Pancreas (tissue), 10 donors: ENCODE measurements around the gene MTA1. TPM values are rescaled to one million over a fixed set of nuclear protein-coding genes. Genes with fewer than 3 reads are reported as not detected.

Experiments used
- ATAC-seq, 4 donors: fragments of 200-7000 bp; cut with Tn5 transposase; one replicate each; pipeline versions ENCODE4 v1.8.0 to v1.9.1; 2020; ENCODE audit warnings: mild to moderate bottlenecking in 4 of 4, moderate library complexity in 4 of 4
- DNase-seq, 6 donors: peaks; one replicate each; pipeline ENCODE4 v3.0.0-alpha.2; 2020
- FAIRE-seq: peaks from 2 replicates; lab custom pipeline; 2012; peaks lifted over from hg19 to GRCh38; lab: Jason Lieb, UNC
- H3K27ac ChIP-seq, 4 donors: fragments of 200-600 bp; sonication (generic); 1 replicate in 3 of 4; 2 replicates in 1 of 4; pipeline versions ENCODE4 v1.5.0 to v1.8.0; 2020
- H3K27me3 ChIP-seq, 4 donors: fragments of 200-600 bp; one replicate each; pipeline ENCODE4 v1.8.0; 2021
- H3K36me3 ChIP-seq, 3 donors: fragments of 200-600 bp; sonication (generic) in 1 of 3; one replicate each; pipeline versions ENCODE4 v1.5.0 to v1.8.0; 2020 to 2021
- H3K4me1 ChIP-seq, 3 donors: fragments of 200-600 bp; one replicate each; pipeline ENCODE4 v1.8.0; 2021
- H3K4me3 ChIP-seq, 4 donors: fragments of 200-600 bp; sonication (generic) in 2 of 4; one replicate each; pipeline versions ENCODE4 v1.5.0 to v1.8.0; 2020 to 2021
- H3K9me3 ChIP-seq, 4 donors: fragments of 200-600 bp; one replicate each; pipeline ENCODE4 v1.8.0; 2021
- WGBS, 2 donors: extraction: QIAGEN DNeasy Blood & Tissue Kit; methylation state at CpG; one replicate each; pipeline ENCODE4 v1.1.7; 2013; 5-methylcytosine and 5-hydroxymethylcytosine counted together
- intact Hi-C, 3 donors: fragments of 100-400 bp; cut with DNase I; formaldehyde crosslinking; loops; one replicate each; pipeline versions ENCODE4 v1.11.1 to v1.14.2; 2022
- polyA plus RNA-seq, 2 donors: library from polyadenylated mRNA; stranded (reverse); fragments of 200-250 nt; gene quantifications; one replicate each; pipeline ENCODE4 v1.2.3, GENCODE V29; 2013
- total RNA-seq, 6 donors: library from RNA; stranded (reverse); fragmentation: NEBNext Ultra II Directional in 4 of 6; extraction: Animal tissue kit (Norgen Biotek cat#: 25700) in 4 of 6; gene quantifications; one replicate each; pipeline versions ENCODE4 v1.2.1 to v1.2.4, GENCODE V29; 2021 to 2023
- TF ChIP-seq, protein P1 (sequence below), 4 donors: fragments of 200-600 bp; sonication (generic) in 3 of 4; IDR thresholded peaks; one replicate each; pipeline versions ENCODE4 v1.5.0 to v1.8.0; 2021; ENCODE audit warnings: antibody characterized with exemption in 4 of 4
- donor health status: healthy with polysubstance abuse.
- donor health status: DM: no; HTN: no; CAD: no; lungs with moderate emphysema.
- donor health status: DM: no; HTN: no; CAD: no.
- donor health status: control.
- donor health status: control.
- donor health status: Bipolar disorder and iron deficiency.
- donor health status: DM: yes; HTN: yes; CAD: no.
- donor health status: DM: no; HTN: no; CAD: no.
- donor health status: DM: no; HTN: no; CAD: no.
- donor health status: DM: yes; HTN: yes; CAD: no.

Gene MTA1
- total and polyA plus RNA-seq, 8 donors: 34.8 to 138 (median 53.2) TPM

DNA sequence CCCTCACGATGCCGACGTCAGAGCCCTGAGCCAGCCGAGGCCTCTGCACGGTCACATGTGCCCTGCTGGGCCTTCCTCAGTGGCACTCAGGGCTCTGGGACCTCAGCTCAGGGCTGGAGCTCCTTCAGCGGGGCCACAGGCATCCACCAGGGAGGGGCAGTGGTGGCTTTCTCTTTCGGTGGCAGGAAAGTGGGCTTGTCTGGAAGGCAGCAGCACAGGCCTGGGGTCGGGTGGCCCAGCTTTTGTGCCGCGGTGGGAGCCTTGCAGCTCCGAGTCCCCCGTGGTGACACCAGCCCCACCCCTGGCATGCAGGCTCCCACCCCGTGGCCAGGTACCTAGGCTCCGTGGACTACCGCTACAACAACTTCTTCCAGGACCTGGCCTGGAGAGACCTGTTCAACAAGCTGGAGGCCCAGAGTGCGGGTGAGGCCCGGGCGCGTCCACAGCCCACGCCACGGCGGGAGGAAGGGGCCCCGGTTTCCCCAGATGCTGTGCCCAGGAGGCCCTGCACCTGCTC is 35.5 kb upstream of the MTA1 start:
- WGBS, 2 donors: 96% methylated on average over 22 to 23 of the region's 23 CpGs
- Histone ChIP-seq H3K27ac (no peak overlapping the region), H3K9me3 (no peaks in the 10 kb centered on the region), H3K27me3 (no peaks in the 10 kb centered on the region), H3K4me3 (no peak overlapping the region), H3K36me3 (peaks cover 0 to 35% (median 3%) of the 10 kb centered on the region in 3 donors), H3K4me1 (no peaks in the 10 kb centered on the region)
- FAIRE-seq: no peak
- no peak for ATAC-seq
- intact Hi-C loops: no loop called here
- peak in 2 of 6 donors; percentile 16 to 70 for DNase-seq
- TF ChIP-seq, protein P1, sequence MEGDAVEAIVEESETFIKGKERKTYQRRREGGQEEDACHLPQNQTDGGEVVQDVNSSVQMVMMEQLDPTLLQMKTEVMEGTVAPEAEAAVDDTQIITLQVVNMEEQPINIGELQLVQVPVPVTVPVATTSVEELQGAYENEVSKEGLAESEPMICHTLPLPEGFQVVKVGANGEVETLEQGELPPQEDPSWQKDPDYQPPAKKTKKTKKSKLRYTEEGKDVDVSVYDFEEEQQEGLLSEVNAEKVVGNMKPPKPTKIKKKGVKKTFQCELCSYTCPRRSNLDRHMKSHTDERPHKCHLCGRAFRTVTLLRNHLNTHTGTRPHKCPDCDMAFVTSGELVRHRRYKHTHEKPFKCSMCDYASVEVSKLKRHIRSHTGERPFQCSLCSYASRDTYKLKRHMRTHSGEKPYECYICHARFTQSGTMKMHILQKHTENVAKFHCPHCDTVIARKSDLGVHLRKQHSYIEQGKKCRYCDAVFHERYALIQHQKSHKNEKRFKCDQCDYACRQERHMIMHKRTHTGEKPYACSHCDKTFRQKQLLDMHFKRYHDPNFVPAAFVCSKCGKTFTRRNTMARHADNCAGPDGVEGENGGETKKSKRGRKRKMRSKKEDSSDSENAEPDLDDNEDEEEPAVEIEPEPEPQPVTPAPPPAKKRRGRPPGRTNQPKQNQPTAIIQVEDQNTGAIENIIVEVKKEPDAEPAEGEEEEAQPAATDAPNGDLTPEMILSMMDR (IDR thresholded peaks at IDR 0.05): no peak

DNA sequence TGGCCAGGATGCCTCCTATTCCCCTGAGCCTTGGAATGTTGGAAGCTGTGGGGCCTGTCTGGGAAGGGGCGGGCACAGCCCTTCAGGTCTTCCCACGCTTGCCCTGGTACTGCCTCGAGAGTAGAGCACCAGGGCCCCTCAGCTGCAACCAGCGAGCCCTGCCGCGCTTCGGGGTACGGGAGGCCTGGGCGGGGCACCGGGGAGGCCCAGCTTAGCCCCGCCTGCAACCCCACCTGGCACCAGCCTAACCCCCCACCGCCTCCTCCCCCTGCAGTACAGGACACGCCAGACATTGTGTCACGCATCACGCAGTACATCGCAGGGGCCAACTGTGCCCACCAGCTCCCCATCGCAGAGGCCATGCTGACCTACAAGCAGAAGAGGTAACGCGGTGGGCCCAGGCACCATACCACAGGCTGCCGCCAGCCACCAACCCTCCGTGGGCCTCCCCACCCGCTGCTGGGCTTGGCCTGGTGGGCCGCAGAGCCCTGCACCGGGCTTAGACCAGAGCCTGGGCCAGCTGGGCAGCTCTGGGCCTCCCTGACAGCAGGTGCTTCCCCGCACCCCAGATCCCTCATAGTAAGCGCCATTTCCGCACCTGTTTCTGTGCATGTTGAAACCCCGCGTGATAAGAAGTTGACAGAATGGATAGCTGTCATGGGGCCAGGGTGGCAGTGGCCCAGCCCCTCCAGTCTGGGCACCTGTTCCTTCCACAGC is 34.9 kb upstream of the MTA1 start:
- FAIRE-seq (no peak), DNase-seq (peak in 2 of 6 donors; percentile 24 to 64), ATAC-seq (no peak)
- Histone ChIP-seq H3K4me3 (no peak overlapping the region), H3K9me3 (no peaks in the 10 kb centered on the region), H3K36me3 (peaks cover 0 to 30% (median 3%) of the 10 kb centered on the region in 3 donors), H3K27ac (no peak overlapping the region), H3K4me1 (peaks cover 0 to 4% (median 0%) of the 10 kb centered on the region in 3 donors), H3K27me3 (no peaks in the 10 kb centered on the region)
- intact Hi-C loops: no loop called here
- TF ChIP-seq, protein P1 (IDR thresholded peaks at IDR 0.05): no peak
- 93 to 94% methylated on average over 28 to 29 of the region's 29 CpGs for WGBS, 2 donors

DNA sequence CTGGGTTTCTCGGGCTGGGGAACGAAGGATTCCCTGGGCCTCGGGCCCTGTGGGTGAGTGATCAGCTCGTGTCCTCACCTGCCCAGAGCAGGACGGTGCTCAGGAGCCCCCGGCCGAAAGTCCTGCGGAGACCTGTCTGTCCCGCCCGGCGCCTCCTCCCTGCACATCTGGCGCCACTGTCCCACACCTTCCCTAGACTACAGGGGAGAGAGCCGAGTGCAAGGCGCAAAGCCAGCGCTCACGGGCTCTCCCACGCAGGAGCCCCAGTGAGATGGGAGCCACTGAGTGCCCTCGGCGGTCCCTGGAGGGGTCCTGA is 34.3 kb upstream of the MTA1 start:
- peaks cover 0 to 9% (median 0%) of the 10 kb centered on the region in 3 donors for H3K4me1 ChIP-seq
- DNase-seq: peak in 2 of 6 donors; percentile 23 to 56
- no peak overlapping the region for H3K27ac ChIP-seq
- no peak for ATAC-seq
- H3K4me3 ChIP-seq: no peak overlapping the region
- FAIRE-seq: no peak
- TF ChIP-seq, protein P1 (IDR thresholded peaks at IDR 0.05): no peak
- no peaks in the 10 kb centered on the region for H3K27me3 ChIP-seq
- intact Hi-C loops: no loop called here
- H3K9me3 ChIP-seq: no peaks in the 10 kb centered on the region
- WGBS, 2 donors: 94 to 95% methylated on average over 18 to 19 of the region's 19 CpGs
- peaks cover 0 to 26% (median 3%) of the 10 kb centered on the region in 3 donors for H3K36me3 ChIP-seq

DNA sequence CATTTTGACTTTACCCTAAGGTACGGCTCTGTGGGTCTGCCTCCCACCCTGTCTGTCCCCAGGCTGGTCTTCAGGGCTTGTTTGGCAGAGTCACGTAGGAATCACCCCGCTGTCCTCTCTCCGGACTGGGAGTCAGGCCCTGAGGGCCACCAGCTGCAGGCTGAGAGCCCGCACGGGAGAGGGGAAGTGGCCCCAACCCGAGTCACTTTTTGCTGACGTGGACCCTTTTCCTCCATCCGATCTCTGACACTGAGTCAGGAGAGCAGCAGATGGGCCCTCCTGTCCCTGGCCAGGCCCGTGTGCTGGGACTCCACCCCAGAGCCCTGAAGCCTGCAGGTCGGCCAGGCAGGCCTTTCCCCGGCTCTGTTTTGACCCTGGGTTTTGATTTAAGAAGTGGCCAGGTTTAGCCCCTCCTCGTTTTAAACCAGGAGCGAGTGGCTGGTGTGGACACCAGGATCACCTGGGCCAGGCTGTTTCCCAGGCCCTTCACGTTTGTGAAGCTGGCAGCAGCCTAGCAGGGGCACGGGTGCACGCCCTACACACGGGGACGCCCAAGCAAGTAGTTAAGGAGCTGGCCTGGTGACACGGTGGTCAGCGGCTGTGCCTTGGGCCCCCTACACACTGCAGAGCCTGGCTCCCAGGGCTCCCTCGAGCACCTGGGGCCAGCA is 33.8 kb upstream of the MTA1 start:
- intact Hi-C loops: no loop called here
- Histone ChIP-seq H3K4me3 (no peak overlapping the region), H3K4me1 (peaks cover 0 to 9% (median 0%) of the 10 kb centered on the region in 3 donors), H3K36me3 (peaks cover 0 to 26% (median 3%) of the 10 kb centered on the region in 3 donors), H3K27me3 (no peaks in the 10 kb centered on the region), H3K27ac (no peak overlapping the region), H3K9me3 (no peaks in the 10 kb centered on the region)
- 93 to 95% methylated on average over 22 of the region's 22 CpGs for WGBS, 2 donors
- TF ChIP-seq, protein P1 (IDR thresholded peaks at IDR 0.05): no peak
- FAIRE-seq: no peak
- peak in 2 of 6 donors; percentile 7 to 54 for DNase-seq
- ATAC-seq: peak in 2 of 4 donors; percentile 8 to 15
